K562 (cell line): ENCODE measurements around the gene OPRL1. TPM values are rescaled to one million over a fixed set of nuclear protein-coding genes. Genes with fewer than 3 reads are reported as not detected.

Source experiments
- CCNT2 ChIP-seq: IDR thresholded peaks from 2 replicates; pipeline ENCODE4 v1.6.1; 2011; ENCODE audit warnings: borderline replicate concordance, low read depth, mild to moderate bottlenecking, moderate library complexity, mixed read lengths, low read length; ENCODE audit not compliant: insufficient read length; ENCODE audit errors: extremely low read depth
- CREB3L1 ChIP-seq: fragments of 450-650 bp; IDR thresholded peaks from 2 replicates; pipeline ENCODE4 v1.6.1; 2014; ENCODE audit warnings: low read depth, mild to moderate bottlenecking, moderate library complexity, borderline replicate concordance
- E2F3 ChIP-seq: fragments of 250-450 bp; sonication (Bioruptor Pico); IDR thresholded peaks from 2 replicates; pipeline ENCODE4 v1.4.0; 2020; ENCODE audit warnings: mild to moderate bottlenecking
- HCFC1 ChIP-seq: IDR thresholded peaks from 2 replicates; pipeline ENCODE4 v1.6.1; 2012; ENCODE audit warnings: low read depth, low read length, improper control_type of control experiment
- KAT2B ChIP-seq: IDR thresholded peaks from one replicate; pipeline ENCODE4 v1.6.1; 2012; ENCODE audit warnings: low read depth, mild to moderate bottlenecking, control low read depth, inconsistent platforms, low read length, moderate library complexity
- LARP7 ChIP-seq: fragments of 450-650 bp; IDR thresholded peaks from 2 replicates; pipeline ENCODE4 v1.6.1; 2016
- NFIC ChIP-seq: fragments of 450-650 bp; IDR thresholded peaks from 2 replicates; pipeline ENCODE4 v1.6.1; 2017; ENCODE audit warnings: mild to moderate bottlenecking, inconsistent platforms
- NUFIP1 ChIP-seq: fragments of 450-650 bp; IDR thresholded peaks from 2 replicates; pipeline ENCODE4 v1.6.1; 2018; ENCODE audit not compliant: partially characterized antibody
- OTX1 ChIP-seq: fragments of 450-650 bp; formaldehyde crosslinking; IDR thresholded peaks from 2 replicates; pipeline ENCODE4 v1.4.0; 2022; ENCODE audit warnings: mild to moderate bottlenecking
- POLR2AphosphoS5 ChIP-seq: IDR thresholded peaks from 2 replicates; pipeline ENCODE4 v1.6.1; 2011; ENCODE audit warnings: mild to moderate bottlenecking, low read depth, low read length, moderate library complexity; ENCODE audit not compliant: control insufficient read depth, insufficient read depth
- RBBP5 ChIP-seq: fragments of 200-600 bp; sonication (generic); IDR thresholded peaks from 2 replicates; pipeline ENCODE4 v1.6.1; 2012; ENCODE audit warnings: borderline replicate concordance, mild to moderate bottlenecking, low read length, control low read depth, inconsistent platforms; ENCODE audit not compliant: insufficient read depth, poor library complexity, severe bottlenecking
- RBM14 ChIP-seq: fragments of 200-400 bp; formaldehyde crosslinking; IDR thresholded peaks from 2 replicates; pipeline ENCODE4 v1.6.1; 2018; ENCODE audit warnings: low read depth, mild to moderate bottlenecking, low read length, moderate library complexity, borderline replicate concordance; ENCODE audit not compliant: insufficient read depth
- TAL1 ChIP-seq: fragments of 450-650 bp; IDR thresholded peaks from 2 replicates; pipeline ENCODE4 v1.6.1; 2016; ENCODE audit warnings: mild to moderate bottlenecking
- ZC3H11A ChIP-seq: IDR thresholded peaks from 2 replicates; pipeline ENCODE4 v1.6.1; 2012; ENCODE audit warnings: low read depth, low read length, improper control_type of control experiment
- ZMIZ1 ChIP-seq, 2 experiments: fragments of 150-350 bp in 1 of 2; IDR thresholded peaks; 2 replicates each; pipeline ENCODE4 v1.6.1; 2012 to 2016; ENCODE audit warnings: low read depth in 2 of 2, low read length in 2 of 2, mild to moderate bottlenecking in 1 of 2, moderate library complexity in 1 of 2
- ZNF785 ChIP-seq: fragments of 250-450 bp; sonication (Bioruptor Pico); IDR thresholded peaks from 2 replicates; pipeline ENCODE4 v1.4.0; 2020; ENCODE audit warnings: mild to moderate bottlenecking
- polyA plus RNA-seq, 8 experiments: library from polyadenylated mRNA; depleted of rRNA in 4 of 8; stranded (reverse) in 5 of 8; unstranded in 3 of 8; fragments of >200 nt; fragmentation: Nextera tagmentation in 2 of 8; fragmentation: Illumina TruSeq in 1 of 8; extraction: Ambion mirVana in 2 of 8; extraction: Trizol in 1 of 8; gene quantifications; 2 replicates each; pipeline versions ENCODE4 v1.2.1 to v1.2.3, GENCODE V29; 2011 to 2014; ENCODE audit warnings: inconsistent platforms in 1 of 8, missing spikeins in 1 of 8
- total RNA-seq, 7 experiments: library from RNA; depleted of rRNA in 6 of 7; stranded (reverse); fragments of >200 nt in 6 of 7; fragmentation: Illumina TruSeq in 2 of 7; extraction: Trizol in 2 of 7; gene quantifications; 2 replicates each; pipeline versions ENCODE4 v1.2.1 to v1.2.3, GENCODE V29; 2011 to 2021; ENCODE audit warnings: low replicate concordance in 1 of 7
- TF ChIP-seq, protein P1 (sequence below): sonication (generic); formaldehyde crosslinking; IDR thresholded peaks from 2 replicates; pipeline ENCODE4 v1.8.1; 2023; ENCODE audit warnings: mild to moderate bottlenecking, missing genetic modification reagents
- TF ChIP-seq, protein P2 (sequence below), 3 experiments: IDR thresholded peaks in 2 of 3; conservative IDR thresholded peaks in 1 of 3; 2 replicates each; pipeline ENCODE4 v1.5.1; 2011 to 2012; ENCODE audit warnings: low read length in 3 of 3, mild to moderate bottlenecking in 3 of 3, control low read depth in 2 of 3, improper control_type of control experiment in 1 of 3, inconsistent platforms in 1 of 3, low read depth in 1 of 3, mixed read lengths in 1 of 3, moderate library complexity in 1 of 3; ENCODE audit not compliant: insufficient read depth in 2 of 3

Gene OPRL1
- total and polyA plus RNA-seq, 9 of the 15 experiments (the other 6 are each of a cell fraction or from before 2014, with no cell fraction given) = 0.06 to 0.33 (median 0.11) TPM; not detected in 2

- TF ChIP-seq CREB3L1 (no peak), NUFIP1 (no peak), HCFC1 (no peak), ZNF785 (CRISPR knock-in tag) (no peak), KAT2B (no peak), TAL1 (no peak), OTX1 (no peak), LARP7 (no peak), CCNT2 (peak; percentile 2), POLR2AphosphoS5 (no peak), RBBP5 (peak; percentile 1), E2F3 (CRISPR knock-in tag) (no peak), ZC3H11A (no peak), RBM14 (0 out of 2 replicates have a peak, but pooled peaks have one; percentile 8), ZMIZ1 (IDR thresholded peaks at IDR 0.05; ENCODE audit: low read depth in 2 of 2, low read length in 2 of 2) (no peak), NFIC (peak; percentile 32)
- TF ChIP-seq, protein P1, sequence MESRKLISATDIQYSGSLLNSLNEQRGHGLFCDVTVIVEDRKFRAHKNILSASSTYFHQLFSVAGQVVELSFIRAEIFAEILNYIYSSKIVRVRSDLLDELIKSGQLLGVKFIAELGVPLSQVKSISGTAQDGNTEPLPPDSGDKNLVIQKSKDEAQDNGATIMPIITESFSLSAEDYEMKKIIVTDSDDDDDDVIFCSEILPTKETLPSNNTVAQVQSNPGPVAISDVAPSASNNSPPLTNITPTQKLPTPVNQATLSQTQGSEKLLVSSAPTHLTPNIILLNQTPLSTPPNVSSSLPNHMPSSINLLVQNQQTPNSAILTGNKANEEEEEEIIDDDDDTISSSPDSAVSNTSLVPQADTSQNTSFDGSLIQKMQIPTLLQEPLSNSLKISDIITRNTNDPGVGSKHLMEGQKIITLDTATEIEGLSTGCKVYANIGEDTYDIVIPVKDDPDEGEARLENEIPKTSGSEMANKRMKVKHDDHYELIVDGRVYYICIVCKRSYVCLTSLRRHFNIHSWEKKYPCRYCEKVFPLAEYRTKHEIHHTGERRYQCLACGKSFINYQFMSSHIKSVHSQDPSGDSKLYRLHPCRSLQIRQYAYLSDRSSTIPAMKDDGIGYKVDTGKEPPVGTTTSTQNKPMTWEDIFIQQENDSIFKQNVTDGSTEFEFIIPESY (CRISPR knock-in tag) = peak; percentile 36; the same call in 1 of the 2 replicates
- TF ChIP-seq, protein P2, sequence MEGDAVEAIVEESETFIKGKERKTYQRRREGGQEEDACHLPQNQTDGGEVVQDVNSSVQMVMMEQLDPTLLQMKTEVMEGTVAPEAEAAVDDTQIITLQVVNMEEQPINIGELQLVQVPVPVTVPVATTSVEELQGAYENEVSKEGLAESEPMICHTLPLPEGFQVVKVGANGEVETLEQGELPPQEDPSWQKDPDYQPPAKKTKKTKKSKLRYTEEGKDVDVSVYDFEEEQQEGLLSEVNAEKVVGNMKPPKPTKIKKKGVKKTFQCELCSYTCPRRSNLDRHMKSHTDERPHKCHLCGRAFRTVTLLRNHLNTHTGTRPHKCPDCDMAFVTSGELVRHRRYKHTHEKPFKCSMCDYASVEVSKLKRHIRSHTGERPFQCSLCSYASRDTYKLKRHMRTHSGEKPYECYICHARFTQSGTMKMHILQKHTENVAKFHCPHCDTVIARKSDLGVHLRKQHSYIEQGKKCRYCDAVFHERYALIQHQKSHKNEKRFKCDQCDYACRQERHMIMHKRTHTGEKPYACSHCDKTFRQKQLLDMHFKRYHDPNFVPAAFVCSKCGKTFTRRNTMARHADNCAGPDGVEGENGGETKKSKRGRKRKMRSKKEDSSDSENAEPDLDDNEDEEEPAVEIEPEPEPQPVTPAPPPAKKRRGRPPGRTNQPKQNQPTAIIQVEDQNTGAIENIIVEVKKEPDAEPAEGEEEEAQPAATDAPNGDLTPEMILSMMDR (IDR thresholded peaks at IDR 0.05 in 2 of 3, conservative IDR thresholded peaks at IDR 0.05 in 1 of 3; ENCODE audit: insufficient read depth in 2 of 3, low read depth in 1 of 3, low read length in 3 of 3) = 0 out of 6 replicates have a peak, but pooled peaks of 1 of the 3 experiments have one; percentile 3
Measured at GRCh38 chr20:64037498-64038213, 42.2 kb upstream of the OPRL1 start (continued).
